HS-27A (cell line): Measurements from ENCODE around the gene SH3BGRL2.
"Not testable (repeated sequence)": the region's sequence is repeated elsewhere in the genome, so short reads cannot be mapped to it uniquely, and the experiment has no call there.

Experiments used
- DNase-seq: peaks from one replicate; pipeline ENCODE4 v3.0.0-alpha.2; 2012; ENCODE audit warnings: low read depth, missing footprints

SH3BGRL2 gene

GRCh38 chr6:79614326-79615305 is 16.5 kb upstream of the SH3BGRL2 start:
- no peak for DNase-seq

DNA sequence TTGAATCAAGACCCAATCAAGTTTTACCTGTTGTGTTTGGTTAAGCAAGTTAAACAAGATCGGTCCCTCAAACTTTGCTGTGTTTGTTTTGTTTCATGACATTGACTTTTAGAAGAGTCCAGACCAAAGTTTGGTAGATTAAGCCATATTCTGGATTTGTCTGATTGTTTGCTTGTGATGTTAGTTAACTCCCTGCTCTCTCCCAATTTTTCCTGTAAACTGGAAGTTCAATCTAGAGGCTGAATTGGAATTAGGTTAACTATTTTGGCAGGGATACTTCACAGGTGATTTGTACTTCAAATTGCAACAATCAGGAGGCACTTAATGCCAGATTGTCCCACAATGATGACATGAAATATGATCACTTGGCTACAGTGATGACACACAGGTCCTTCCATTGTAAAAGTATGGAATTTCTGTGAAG is 13.6 kb upstream of the SH3BGRL2 start:
- DNase-seq: no peak

GRCh38 chr6:79618425-79618824 is 12.7 kb upstream of the SH3BGRL2 start:
- DNase-seq: not testable (repeated sequence)

DNA sequence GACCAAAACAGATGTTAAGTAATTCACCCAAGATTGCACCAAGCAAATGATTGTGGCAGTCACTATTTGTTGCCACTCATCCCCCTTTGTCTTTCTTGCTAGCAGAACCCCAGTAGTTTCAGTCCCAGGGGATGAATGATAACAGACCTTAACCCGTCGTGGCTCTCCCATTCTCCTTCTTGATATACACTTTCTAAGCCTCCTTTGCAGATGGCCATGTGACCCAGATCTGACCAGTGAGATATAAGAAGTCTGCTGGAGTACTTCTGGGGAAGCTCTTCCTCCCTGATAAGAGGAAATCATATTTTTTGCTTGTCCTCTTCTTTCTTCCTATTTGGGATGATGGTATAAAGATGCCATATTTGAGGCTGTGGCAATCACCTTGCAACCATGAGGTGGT is 9.6 kb upstream of the SH3BGRL2 start:
- DNase-seq: no peak

- DNase-seq: no peak
Observed at GRCh38 chr6:79622364-79622763, 8.8 kb upstream of the SH3BGRL2 start.

GRCh38 chr6:79623106-79623505 is 8.0 kb upstream of the SH3BGRL2 start:
- DNase-seq: no peak

- DNase-seq: no peak
Observed at GRCh38 chr6:79625746-79626145, 5.4 kb upstream of the SH3BGRL2 start.

GRCh38 chr6:79626811-79627210 is 4.3 kb upstream of the SH3BGRL2 start:
- DNase-seq: no peak

DNA sequence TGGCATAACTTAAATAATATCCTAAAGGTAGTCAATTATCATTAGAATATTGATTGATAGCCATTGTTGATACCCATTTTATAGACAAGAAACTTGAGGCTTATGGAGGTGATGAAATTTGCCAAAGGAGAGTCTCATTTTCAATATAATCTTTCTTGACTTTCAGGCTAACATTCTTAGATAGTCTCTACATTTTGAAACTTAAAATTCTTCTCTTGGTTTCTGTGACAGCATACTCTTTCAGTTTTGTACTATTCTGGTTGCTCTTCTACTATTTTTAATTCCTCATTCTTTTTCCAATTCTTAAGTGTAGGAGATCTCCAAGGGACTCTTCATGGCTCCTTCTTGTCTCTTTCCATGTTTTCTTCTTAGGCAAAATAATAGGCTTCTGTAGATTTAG is 3.7 kb upstream of the SH3BGRL2 start:
- no peak for DNase-seq

DNA sequence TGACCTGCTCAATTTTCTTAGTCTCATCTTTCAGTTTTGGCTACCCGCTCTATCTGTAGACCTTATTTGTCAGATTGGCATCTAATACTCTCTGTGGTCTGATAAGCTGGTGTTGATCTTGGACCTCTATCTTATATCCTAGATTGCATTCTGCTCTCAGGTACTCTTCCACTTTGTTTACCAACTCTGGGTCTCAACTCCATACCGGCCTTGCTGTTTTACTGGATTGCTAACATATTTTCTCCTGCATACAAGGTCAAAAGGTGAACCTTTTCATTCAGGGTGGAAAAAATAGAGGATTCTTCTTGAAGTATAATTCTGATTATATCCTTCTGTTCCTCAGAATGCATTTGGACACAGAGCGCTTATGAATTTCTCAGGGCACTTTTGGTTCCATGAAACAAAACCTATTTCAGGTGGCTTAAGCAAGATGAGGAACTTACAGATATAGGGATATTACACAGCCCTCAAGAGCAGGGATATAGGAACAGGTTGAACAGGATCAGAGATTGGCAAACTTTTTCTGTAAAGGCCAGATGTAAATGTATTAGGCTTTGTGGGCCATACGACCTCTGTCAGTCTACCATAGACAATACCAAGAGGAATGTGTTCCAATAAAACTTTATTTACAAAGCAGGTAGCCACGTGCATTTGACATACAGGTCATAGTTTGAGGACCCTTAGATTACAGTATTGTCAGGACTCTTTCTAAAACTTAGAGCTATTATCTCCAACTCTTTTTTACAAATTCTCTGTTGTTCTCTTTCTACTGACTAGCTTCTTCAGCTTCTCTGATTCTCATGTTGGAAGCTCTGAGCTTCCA is 2.5 kb upstream of the SH3BGRL2 start:
- no peak for DNase-seq

DNA sequence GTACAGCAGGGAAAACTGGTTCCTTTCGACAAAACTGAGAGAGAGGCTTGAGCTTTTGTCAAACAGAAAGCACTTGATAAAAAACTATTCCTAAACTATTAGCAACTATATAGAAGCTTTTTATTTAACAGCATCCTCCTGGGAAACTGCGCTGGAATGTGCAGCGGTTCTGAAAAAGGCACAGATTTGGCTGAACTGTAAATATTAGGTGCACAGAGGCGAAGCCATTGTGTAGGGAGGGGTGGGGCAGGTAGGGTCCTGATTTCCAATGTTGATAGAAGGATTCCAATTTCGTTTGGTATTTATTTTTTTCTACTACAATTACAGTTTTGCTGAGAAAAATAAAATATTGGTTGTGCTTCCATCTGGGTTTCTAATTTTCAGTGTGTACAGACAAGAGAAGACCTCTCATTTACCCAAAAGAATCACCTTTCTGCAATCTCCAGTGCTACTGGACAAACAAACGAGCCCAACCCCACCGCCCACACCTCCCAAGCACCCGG is 698 bp upstream of the SH3BGRL2 start:
- DNase-seq: no peak

DNA sequence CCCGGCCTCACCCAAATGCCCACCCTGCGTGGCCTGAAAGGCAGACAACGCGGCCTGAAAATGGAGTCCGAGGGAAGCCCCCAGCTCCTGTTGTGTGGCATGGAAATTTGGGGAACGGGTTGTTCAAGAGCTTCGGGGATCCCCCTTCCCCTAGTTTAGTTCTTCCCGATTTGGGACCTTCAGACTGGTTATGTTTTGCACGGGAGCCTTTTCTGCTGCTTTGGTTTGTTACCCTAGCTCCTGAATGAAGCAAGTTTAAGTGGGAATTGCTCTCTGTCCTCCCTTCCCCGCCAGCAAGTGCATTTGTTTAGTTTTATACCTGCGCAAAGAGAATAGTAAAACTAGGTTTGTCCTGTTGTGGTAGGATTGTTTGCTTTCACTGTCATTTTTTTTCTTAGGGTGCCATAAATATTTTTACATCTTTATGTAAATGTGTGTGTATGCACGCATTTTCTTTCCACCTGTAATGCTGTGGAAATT is 604 bp downstream of the SH3BGRL2 start:
- DNase-seq: no peak

DNA sequence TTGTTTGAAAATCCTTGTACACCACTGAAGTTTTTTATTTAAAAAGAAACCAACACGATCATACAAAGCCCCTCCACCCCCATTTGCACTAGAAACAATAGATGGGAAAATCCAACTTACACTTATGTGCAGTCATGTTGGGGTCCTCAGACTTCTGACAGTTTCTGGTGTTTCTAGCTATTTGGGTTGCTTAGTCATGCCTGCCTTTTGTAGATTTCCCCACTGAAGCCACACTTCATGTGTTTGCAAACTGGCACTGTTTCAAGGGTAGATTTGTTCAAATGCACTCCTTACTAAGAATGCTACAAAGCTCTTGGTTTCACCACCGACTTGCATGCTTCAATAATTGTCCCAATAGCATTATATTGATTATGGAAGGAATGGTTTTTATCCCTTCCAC is 1.5 kb downstream of the SH3BGRL2 start:
- DNase-seq: no peak

- DNase-seq: no peak
Observed at GRCh38 chr6:79634491-79635231, 3.5 kb downstream of the SH3BGRL2 start.

- no peak for DNase-seq
Observed at GRCh38 chr6:79635232-79635543, 4.1 kb downstream of the SH3BGRL2 start.

GRCh38 chr6:79636673-79637072 is 5.5 kb downstream of the SH3BGRL2 start:
- no peak for DNase-seq

DNA sequence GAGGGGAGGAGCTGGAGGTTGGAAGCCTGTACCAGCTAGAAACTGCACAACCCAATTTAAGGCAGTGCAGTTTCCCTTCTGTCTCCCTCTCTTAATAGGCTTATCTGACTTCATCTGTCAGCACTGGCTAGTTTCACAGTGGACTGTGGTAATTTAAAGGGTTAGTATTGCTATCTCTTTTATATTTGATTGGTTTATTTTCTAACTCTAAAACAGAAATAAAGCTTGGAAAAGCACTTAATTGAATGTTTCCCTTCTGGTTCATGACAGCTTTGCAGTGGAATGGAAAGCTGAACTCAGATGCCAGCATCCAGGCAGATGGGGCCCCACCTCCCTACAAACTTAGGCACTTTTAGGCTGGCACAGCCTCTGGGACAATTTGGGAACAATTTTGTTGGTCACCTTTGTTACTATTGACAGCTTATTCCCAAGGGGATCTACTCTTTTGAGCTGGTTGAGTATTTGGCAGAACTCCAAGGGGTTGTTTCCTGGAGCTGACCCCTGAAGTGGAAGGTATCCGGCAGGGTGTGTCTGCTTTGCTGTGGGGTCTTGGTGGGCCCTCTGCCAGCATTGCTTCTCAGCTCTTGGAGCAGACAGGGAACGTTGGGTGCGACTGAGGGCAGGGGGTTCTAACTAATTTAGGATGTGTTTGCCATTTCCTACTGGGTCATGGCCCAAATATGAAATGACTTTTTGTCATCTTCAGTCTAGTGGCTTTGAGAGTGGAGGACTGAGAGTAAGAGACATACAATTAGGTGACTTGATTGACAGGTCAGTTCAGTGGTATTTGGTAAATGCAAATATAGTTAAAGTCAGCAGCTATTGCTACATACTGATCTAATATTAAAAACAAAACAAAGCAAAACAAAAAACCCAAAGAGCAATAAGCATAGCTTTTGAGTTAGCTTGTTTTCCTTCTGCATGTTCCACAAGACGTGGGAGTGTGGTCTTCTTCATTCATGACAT is 9.3 kb downstream of the SH3BGRL2 start:
- DNase-seq: no peak

DNA sequence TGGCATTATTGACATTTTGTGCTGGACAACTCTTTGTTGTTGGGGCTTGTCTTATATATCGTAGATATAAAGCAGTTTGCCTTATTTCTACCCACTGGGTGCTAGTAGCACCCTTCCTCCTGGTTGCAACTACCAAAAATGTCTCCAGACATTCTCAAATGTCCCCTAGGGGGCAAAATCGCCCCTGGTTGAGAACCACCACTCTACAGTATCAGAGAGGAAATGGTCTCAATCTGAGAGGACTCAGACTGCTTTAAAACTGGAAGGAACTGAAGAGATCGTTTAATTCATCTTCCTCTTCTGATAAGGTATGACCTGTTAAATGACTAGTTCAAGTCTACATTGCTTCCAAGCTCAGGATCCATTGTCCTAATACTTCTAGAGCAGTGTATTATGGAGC is 14.9 kb downstream of the SH3BGRL2 start:
- DNase-seq: no peak

GRCh38 chr6:79646561-79646960 is 15.4 kb downstream of the SH3BGRL2 start:
- no peak for DNase-seq

DNA sequence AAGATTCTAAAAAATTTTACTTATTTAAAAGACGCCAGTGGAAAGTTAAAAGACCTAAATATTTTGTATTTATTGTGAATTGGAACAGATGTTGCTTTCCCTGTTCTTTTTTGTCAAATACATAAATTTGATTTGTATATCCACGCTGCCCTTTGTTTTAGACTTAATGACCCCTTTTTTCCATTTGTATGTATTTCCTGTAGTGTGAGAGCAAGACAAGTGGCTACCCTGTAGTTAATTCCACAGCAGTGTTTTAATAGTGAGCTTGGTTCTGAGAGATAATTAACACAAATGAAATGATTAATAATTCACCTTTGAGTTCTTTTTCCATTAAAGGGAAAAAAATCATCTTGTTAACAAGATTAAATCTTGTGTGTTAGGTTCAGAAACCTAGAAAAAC is 16.6 kb downstream of the SH3BGRL2 start:
- no peak for DNase-seq

- DNase-seq: no peak
Observed at GRCh38 chr6:79648328-79648727, 17.2 kb downstream of the SH3BGRL2 start.
